Fibroblast of skin of scalp (primary cell): ENCODE data around the gene PSG6.
"Not testable (repeated sequence)": the region's sequence is repeated elsewhere in the genome, so short reads cannot be mapped to it uniquely, and the experiment has no call there.

Experiments used
- DNase-seq: peaks from one replicate; pipeline ENCODE4 v3.0.0-alpha.2; 2013

PSG6 gene

DNA sequence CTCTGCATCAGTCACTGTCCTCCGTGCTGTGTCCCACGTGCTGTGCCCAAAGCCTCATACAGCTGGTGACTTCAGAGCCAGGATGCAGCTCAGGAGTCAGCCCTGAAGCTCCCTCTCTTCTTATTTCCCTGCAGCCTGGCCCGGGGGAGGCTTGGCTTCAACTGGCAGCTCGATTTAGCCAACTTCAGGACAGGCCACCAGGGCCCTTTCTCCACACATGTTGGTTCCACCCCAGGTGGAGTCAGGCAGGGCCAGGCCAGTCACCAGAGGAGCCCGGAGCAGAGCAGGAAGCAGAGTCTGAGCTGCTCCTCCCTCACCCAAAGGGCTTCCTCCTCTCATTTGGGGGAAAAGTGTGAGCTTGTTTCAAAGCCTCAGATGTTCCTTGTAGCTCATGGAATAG, 11.5 kb downstream of the PSG6 start:
- not testable (repeated sequence) for DNase-seq

DNA sequence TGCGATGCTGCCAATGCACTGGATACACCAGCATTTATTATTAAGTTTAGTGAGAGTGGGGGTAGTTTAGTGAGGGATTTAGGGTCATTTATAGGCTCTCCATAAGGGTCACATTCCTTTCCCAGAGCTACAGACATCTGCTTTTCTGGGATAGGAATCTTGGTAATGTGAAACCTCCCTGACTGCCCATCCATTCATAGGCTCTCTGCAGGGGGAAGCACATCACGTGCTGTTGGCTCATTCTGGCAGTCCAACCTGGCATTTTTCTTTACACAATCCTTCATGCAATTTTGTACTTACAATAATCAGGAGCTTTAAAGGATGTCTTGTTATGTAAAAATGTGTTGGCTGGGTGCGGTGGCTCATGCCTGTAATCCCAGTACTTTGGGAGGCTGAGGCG, 17.1 kb downstream of the PSG6 start:
- not testable (repeated sequence) for DNase-seq

GRCh38 chr19:42899674-42900073, 18.0 kb downstream of the PSG6 start:
- DNase-seq, result not testable (repeated sequence)

DNA sequence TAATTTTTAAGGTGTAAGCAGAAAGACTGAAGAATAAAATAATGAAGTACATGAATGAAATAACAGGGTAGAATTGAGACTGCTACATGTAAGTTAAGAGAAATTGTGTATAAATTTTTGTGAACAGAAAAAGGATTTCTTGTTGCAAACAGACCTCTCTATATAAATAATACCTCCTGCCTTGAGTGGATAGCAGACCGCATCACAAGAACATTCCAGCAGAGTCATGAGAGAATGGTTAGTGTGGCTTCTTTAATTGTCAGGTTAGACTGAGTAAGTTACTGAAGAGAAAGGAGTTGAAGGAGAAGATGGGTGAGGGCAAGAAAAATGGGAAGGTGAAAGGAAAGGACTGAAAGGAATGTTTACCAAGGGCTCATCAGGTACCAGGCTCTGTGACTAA, 18.6 kb downstream of the PSG6 start:
- DNase-seq, result not testable (repeated sequence)

- DNase-seq, result not testable (repeated sequence)
Measured at GRCh38 chr19:42898656-42899055, 19.0 kb downstream of the PSG6 start.

- DNase-seq, result not testable (repeated sequence)
Measured at GRCh38 chr19:42897729-42898128, 20.0 kb downstream of the PSG6 start.

DNA sequence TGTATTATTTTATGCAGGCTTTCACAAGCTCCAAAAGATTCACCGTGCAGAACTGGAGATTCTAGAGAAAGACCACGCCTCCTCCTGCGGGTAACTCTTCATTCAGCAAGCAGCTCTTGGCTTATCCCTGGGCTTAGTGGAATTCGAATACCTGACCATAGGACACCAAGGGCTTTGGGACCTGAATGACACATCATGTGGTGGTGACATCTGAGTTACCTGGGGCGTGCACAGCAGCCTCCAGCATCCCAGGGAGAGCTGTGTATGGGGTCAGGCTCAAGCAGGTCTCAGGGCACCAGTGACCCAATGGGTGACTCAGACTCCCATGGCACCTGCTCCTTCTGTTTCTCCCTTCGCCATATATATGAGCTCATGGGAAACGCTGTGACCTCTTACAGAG, 27.2 kb downstream of the PSG6 start:
- DNase-seq, result not testable (repeated sequence)

DNA sequence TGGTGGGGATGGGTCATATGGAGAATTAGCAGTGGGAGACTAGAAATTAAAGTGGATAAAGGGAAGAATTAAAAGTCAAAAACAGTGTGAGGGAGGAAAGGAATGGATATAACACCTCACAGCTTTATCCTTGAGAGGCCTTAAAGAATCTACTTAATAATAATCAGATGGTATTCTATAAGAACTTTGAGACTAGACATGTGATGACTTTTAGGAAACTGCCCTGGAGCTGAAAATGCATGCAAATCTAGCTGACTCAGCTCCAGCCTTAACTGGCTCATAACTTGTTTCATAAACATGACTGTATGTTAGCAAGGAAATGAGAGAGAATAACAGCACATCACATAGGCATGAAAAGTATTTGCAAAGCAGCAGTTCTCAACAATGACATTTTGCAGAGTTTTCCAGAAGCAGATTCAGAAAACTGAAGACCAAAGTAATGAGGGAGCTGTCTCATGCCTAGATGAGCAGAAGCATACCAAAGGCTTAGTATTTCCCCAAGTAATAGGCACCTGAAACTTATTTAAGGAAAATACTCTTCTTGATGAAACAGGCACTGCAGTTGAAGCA, 29.7 kb downstream of the PSG6 start:
- peak; percentile 22 for DNase-seq

GRCh38 chr19:42882730-42883129, 35.0 kb downstream of the PSG6 start:
- DNase-seq, result not testable (repeated sequence)

- DNase-seq, result not testable (repeated sequence)
Measured at GRCh38 chr19:42882010-42882409, 35.7 kb downstream of the PSG6 start.

- DNase-seq, result not testable (repeated sequence)
Measured at GRCh38 chr19:42881279-42881678, 36.4 kb downstream of the PSG6 start.

DNA sequence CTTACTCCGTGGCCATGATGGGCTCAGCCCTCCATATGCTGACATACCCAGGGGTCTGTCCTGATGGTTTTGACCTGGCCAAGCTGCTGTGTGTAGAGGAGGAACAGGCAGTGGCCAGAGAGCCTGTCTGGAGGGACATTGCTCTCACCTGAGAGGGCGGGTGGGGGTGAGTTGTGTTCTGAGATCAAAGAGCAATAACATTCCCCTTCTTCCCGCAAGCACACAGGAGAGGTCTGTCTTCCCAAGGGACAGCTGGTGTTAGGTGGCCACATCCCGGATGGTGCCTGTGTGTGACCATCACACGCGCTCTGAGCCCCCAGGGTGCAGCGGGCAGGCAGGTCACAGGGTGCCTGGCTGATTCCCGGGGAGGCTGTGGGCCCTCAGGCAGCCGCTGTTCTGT, 37.1 kb downstream of the PSG6 start:
- not testable (repeated sequence) for DNase-seq

DNA sequence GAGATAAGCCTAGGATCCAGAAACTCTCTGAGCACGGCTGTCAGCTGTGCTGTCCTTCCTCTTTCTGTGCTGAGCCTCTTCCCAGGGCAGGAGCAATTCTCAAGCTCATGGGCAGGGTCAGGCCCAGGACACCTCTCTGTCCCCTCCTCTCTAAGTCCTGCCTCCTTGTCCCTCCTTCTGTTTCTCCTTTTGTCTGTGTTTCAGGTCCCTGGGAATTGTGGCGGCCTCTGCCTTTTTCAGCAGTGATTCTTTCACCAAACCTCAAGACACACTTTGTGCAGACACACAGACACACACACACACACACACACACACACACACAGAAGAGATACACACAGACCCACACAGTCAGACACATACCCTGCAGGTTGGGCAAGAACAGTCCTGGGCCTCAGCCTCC, 38.1 kb downstream of the PSG6 start, which contains the start of gene PSG1:
Gene PSG1 (minus strand): TSS at position 101 of the 400 bp plus-strand sequence. CDS start 132 bp downstream, outside the sequence.
- DNase-seq, result no peak

DNA sequence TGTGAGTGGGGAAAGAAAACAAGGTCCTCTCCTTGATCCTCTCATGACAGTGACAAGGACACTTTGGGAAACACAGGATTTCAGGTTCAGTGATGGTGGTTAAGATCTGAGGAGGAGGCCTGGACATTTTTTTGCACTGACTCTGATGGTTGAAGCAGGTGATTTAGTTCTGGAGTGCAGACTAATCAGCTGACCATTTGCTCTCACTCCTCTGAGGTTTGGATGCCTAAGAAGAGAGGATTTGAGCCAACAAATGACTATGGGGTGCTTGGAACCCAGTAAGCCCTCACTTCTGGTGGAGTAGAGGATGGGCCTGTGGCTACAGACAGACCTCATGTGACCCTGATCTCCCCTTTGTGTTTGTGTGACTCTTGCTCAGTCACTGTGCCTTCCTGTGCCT, 41.1 kb downstream of the PSG6 start:
- not testable (repeated sequence) for DNase-seq

- DNase-seq, result peak; percentile 22
Measured at GRCh38 chr19:42875881-42876280, 41.8 kb downstream of the PSG6 start.

- peak; percentile 79 for DNase-seq
Measured at GRCh38 chr19:42874901-42875813, 42.5 kb downstream of the PSG6 start.

- DNase-seq, result not testable (repeated sequence)
Measured at GRCh38 chr19:42874136-42874535, 43.6 kb downstream of the PSG6 start.

GRCh38 chr19:42872608-42873007, 45.1 kb downstream of the PSG6 start:
- DNase-seq, result no peak

DNA sequence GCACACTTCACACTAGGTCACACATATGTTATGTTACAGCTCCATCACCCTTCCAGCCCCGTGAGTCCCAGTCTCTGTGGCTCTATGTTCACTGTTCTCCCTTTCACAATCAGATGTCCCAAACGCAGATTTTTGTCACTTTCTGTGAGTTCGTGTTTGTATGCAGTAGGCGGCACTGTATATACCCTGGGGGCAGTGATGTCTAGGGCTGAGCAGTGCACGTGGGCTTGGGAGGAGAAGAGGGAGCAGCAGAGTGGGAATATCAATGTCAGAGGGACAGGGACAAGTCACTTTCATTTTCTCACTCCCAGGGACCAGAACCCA, 60.2 kb downstream of the PSG6 start:
- no peak for DNase-seq

GRCh38 chr19:42856866-42857543, 60.7 kb downstream of the PSG6 start:
- not testable (repeated sequence) for DNase-seq

- not testable (repeated sequence) for DNase-seq
Measured at GRCh38 chr19:42854745-42855144, 62.9 kb downstream of the PSG6 start.

DNA sequence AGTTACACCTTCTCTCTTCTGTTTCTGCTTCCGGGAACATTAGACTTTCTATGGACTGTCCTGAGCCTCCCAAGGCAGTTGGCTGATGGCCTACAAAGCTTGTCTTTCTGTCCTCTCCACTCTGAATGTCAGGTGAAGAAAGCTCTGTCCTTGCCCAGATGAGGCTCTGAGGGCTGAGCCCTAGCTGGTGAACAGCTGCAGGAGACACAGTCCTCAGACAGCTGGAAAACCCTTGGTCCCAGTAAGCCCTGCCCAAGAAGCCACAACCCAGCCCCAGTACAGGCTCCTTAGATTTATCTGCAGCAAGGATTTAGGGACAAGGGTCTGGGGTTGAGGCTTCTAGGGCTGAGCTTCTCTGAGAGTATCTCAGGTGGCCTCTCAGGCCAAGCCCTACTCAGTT, 64.5 kb downstream of the PSG6 start:
- DNase-seq, result not testable (repeated sequence)

- not testable (repeated sequence) for DNase-seq
Measured at GRCh38 chr19:42852821-42853220, 64.9 kb downstream of the PSG6 start.
